C4-2B (cell line): ENCODE results near the gene SPOCK3.

Experiments
- ZFX ChIP-seq: fragments of 450-650 bp; IDR thresholded peaks from 2 replicates; pipeline ENCODE4 v1.6.1; 2017
- TF ChIP-seq, protein P1 (sequence below): fragments of 450-650 bp; conservative IDR thresholded peaks from 2 replicates; pipeline ENCODE4 v1.5.1; 2017; ENCODE audit warnings: mild to moderate bottlenecking

- TF ChIP-seq, protein P1, sequence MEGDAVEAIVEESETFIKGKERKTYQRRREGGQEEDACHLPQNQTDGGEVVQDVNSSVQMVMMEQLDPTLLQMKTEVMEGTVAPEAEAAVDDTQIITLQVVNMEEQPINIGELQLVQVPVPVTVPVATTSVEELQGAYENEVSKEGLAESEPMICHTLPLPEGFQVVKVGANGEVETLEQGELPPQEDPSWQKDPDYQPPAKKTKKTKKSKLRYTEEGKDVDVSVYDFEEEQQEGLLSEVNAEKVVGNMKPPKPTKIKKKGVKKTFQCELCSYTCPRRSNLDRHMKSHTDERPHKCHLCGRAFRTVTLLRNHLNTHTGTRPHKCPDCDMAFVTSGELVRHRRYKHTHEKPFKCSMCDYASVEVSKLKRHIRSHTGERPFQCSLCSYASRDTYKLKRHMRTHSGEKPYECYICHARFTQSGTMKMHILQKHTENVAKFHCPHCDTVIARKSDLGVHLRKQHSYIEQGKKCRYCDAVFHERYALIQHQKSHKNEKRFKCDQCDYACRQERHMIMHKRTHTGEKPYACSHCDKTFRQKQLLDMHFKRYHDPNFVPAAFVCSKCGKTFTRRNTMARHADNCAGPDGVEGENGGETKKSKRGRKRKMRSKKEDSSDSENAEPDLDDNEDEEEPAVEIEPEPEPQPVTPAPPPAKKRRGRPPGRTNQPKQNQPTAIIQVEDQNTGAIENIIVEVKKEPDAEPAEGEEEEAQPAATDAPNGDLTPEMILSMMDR = no peak
- TF ChIP-seq ZFX = no peak
These were observed 133.3 kb downstream of the SPOCK3 start for GRCh38 chr4:167101035-167101434.
